Posterior vena cava (tissue), 2 donors: ENCODE results near the gene PPP3R2. TPM values are rescaled to one million over a fixed set of nuclear protein-coding genes. Genes with fewer than 3 reads are reported as not detected.
"Not testable (repeated sequence)": the region's sequence is repeated elsewhere in the genome, so short reads cannot be mapped to it uniquely, and the experiment has no call there.

ENCODE experiments used
- DNase-seq: peaks from one replicate; pipeline ENCODE4 v3.0.0-alpha.2; 2020; ENCODE audit warnings: low spot score
- intact Hi-C, 2 donors: fragments of 100-400 bp; cut with DNase I; formaldehyde crosslinking; loops; one replicate each; pipeline versions ENCODE4 v1.14.1 to v1.14.2; 2022 to 2023
- total RNA-seq, 2 donors: library from RNA; stranded (reverse); fragmentation: NEBNext Ultra II Directional; extraction: Animal tissue kit (Norgen Biotek cat#: 25700); gene quantifications; one replicate each; pipeline ENCODE4 v1.2.1, GENCODE V29; 2021
- donor health status: DM: yes; HTN: yes; CAD: no.
- donor health status: DM: yes; HTN: yes; CAD: no.

Gene PPP3R2
- total RNA-seq, 2 donors from 2014 or later: not detected

GRCh38 chr9:101549472-101550098 is 45.2 kb downstream of the PPP3R2 start:
- DNase-seq, intact Hi-C loops: not testable (repeated sequence)

- intact Hi-C loops: no loop called here
- DNase-seq: no peak
These were observed 51.6 kb downstream of the PPP3R2 start for GRCh38 chr9:101543098-101543735.

Other genes with a start within 250 kb of the PPP3R2 start
- under 1 TPM in 1 of 2 donors, not detected in 1; 0.09 TPM for gene BAAT, start 210.0 kb downstream of the PPP3R2 start, total RNA-seq
- 1 to 10 TPM; 8.9 to 9.5 TPM for gene MRPL50, start 196.4 kb downstream of the PPP3R2 start, total RNA-seq
- 10 to 100 TPM; 17.8 to 18.7 TPM for gene ZNF189, start 196.1 kb downstream of the PPP3R2 start, total RNA-seq
- gene ALDOB, start 159.2 kb downstream of the PPP3R2 start, total RNA-seq: under 1 TPM in 1 of 2 donors, not detected in 1; 0.24 TPM
- gene RNF20, start 61.1 kb downstream of the PPP3R2 start, total RNA-seq: 10 to 100 TPM; 33.1 to 45.5 TPM
- gene GRIN3A, start 143.7 kb upstream of the PPP3R2 start, total RNA-seq: under 1 TPM in 1 of 2 donors, not detected in 1; 0.14 TPM